SK-N-SH (cell line): Measurements from ENCODE around the gene MAP3K3. TPM values are rescaled to one million over a fixed set of nuclear protein-coding genes. Genes with fewer than 3 reads are reported as not detected.

Experiments used
- CTCF ChIA-PET: fragments of 300-600, 350-600 bp; formaldehyde crosslinking; extraction: SDS; loops from one replicate; lab custom pipeline; 2021; lab: Yijun Ruan, JAX
- POLR2A ChIA-PET: fragments of 350-600 bp; sonication (Branson Sonifier 250); formaldehyde crosslinking; extraction: SDS; loops from one replicate; lab custom pipeline; 2020; ENCODE audit warnings: antibody characterized with exemption, inconsistent platforms; lab: Yijun Ruan, JAX
- DNase-seq: peaks from one replicate; pipeline ENCODE4 v3.0.0; 2012
- H2AFZ ChIP-seq: fragments of 200-600 bp; sonication (generic); 2 replicates; pipeline ENCODE4 v1.8.1; 2016; ENCODE audit warnings: antibody characterized with exemption, mild to moderate bottlenecking, low read depth
- H3F3A ChIP-seq: fragments of 200-600 bp; sonication (generic); replicated peaks from 2 replicates; pipeline ENCODE3; 2016; ENCODE audit warnings: antibody characterized with exemption, mild to moderate bottlenecking; ENCODE audit not compliant: insufficient read depth
- H3K27ac ChIP-seq, 2 experiments: fragments of 200-500 bp in 1 of 2; fragments of 200-600 bp in 1 of 2; sonication (Bioruptor generic) in 1 of 2; sonication (generic), shearing (Covaris generic) in 1 of 2; 2 replicates each; pipeline versions ENCODE4 v1.5.1 to v1.6.1; 2014 to 2016; ENCODE audit warnings: low read depth in 2 of 2, inconsistent platforms in 1 of 2, low read length in 1 of 2, mild to moderate bottlenecking in 1 of 2, mixed read lengths in 1 of 2
- H3K27me3 ChIP-seq: fragments of 200-600 bp; sonication (generic), shearing (Covaris generic); 2 replicates; pipeline ENCODE4 v1.6.1; 2016; ENCODE audit warnings: mixed run types; ENCODE audit not compliant: insufficient read depth
- H3K36me3 ChIP-seq, 2 experiments: fragments of 200-500 bp in 1 of 2; fragments of 200-600 bp in 1 of 2; sonication (Bioruptor generic) in 1 of 2; sonication (generic) in 1 of 2; replicated peaks in 1 of 2; 2 replicates each; pipeline versions ENCODE3 to v1.5.1; 2014 to 2016; ENCODE audit warnings: low read length in 1 of 2, mild to moderate bottlenecking in 1 of 2; ENCODE audit not compliant: insufficient read depth in 2 of 2, control insufficient read depth in 1 of 2
- H3K4me1 ChIP-seq, 2 experiments: fragments of 200-500 bp in 1 of 2; fragments of 200-600 bp in 1 of 2; sonication (Bioruptor generic) in 1 of 2; sonication (generic), shearing (Covaris generic) in 1 of 2; 2 replicates each; pipeline versions ENCODE4 v1.5.1 to v1.6.1; 2014 to 2016; ENCODE audit warnings: low read depth in 1 of 2, low read length in 1 of 2, mixed run types in 1 of 2; ENCODE audit not compliant: insufficient read depth in 2 of 2, control insufficient read depth in 1 of 2
- H3K4me2 ChIP-seq: fragments of 200-600 bp; sonication (generic), shearing (Covaris generic); 2 replicates; pipeline ENCODE4 v1.6.1; 2017; ENCODE audit warnings: mixed run types
- H3K4me3 ChIP-seq, 2 experiments: fragments of 200-500 bp in 1 of 2; fragments of 200-600 bp in 1 of 2; sonication (Bioruptor generic) in 1 of 2; sonication (generic), shearing (Covaris generic) in 1 of 2; 2 replicates each; pipeline versions ENCODE4 v1.5.1 to v1.8.1; 2014 to 2016; ENCODE audit warnings: low read depth in 2 of 2, inconsistent platforms in 1 of 2, low read length in 1 of 2, mild to moderate bottlenecking in 1 of 2, mixed read lengths in 1 of 2, moderate library complexity in 1 of 2
- H3K79me2 ChIP-seq: fragments of 200-600 bp; sonication (generic); 2 replicates; pipeline ENCODE4 v1.8.1; 2017; ENCODE audit warnings: mild to moderate bottlenecking; ENCODE audit not compliant: insufficient read depth
- H3K9ac ChIP-seq: fragments of 200-600 bp; sonication (generic); 2 replicates; pipeline ENCODE4 v1.6.1; 2017; ENCODE audit warnings: mixed run types
- H3K9me2 ChIP-seq: fragments of 200-600 bp; sonication (generic); 2 replicates; pipeline ENCODE4 v1.6.1; 2017; ENCODE audit warnings: mixed run types
- H3K9me3 ChIP-seq: fragments of 200-600 bp; sonication (generic); 2 replicates; pipeline ENCODE4 v1.6.1; 2017; ENCODE audit warnings: mixed run types, mild to moderate bottlenecking, moderate library complexity
- H4K20me1 ChIP-seq: fragments of 200-600 bp; sonication (generic); 2 replicates; pipeline ENCODE4 v1.6.1; 2017; ENCODE audit warnings: mild to moderate bottlenecking, mixed run types; ENCODE audit not compliant: insufficient read depth
- CHD2 ChIP-seq: fragments of 150-350 bp; IDR thresholded peaks from 2 replicates; pipeline ENCODE4 v1.6.1; 2018; ENCODE audit warnings: low read length; ENCODE audit not compliant: partially characterized antibody
- EZH2phosphoT487 ChIP-seq: fragments of 200-600 bp; sonication (generic); IDR thresholded peaks from 2 replicates; pipeline ENCODE4 v1.6.1; 2017; ENCODE audit warnings: low read depth, mixed run types, mild to moderate bottlenecking, antibody characterized with exemption, moderate library complexity, borderline replicate concordance
- GATA2 ChIP-seq: sonication (generic); formaldehyde crosslinking; IDR thresholded peaks from 2 replicates; pipeline ENCODE4 v1.5.0; 2020; ENCODE audit warnings: mild to moderate bottlenecking, missing genetic modification reagents
- MXI1 ChIP-seq: IDR thresholded peaks from 2 replicates; pipeline ENCODE4 v1.6.1; 2012; ENCODE audit warnings: mild to moderate bottlenecking, low read depth, low read length, improper control_type of control experiment
- NFIC ChIP-seq: IDR thresholded peaks from 2 replicates; pipeline ENCODE4 v1.4.0; 2012; ENCODE audit warnings: borderline replicate concordance
- NRF1 ChIP-seq: IDR thresholded peaks from 2 replicates; pipeline ENCODE4 v1.6.1; 2012; ENCODE audit warnings: low read depth, mild to moderate bottlenecking, low read length
- RAD21 ChIP-seq: IDR thresholded peaks from 2 replicates; pipeline ENCODE4 v1.6.1; 2012; ENCODE audit warnings: mild to moderate bottlenecking, low read length
- RCOR1 ChIP-seq: fragments of 150-350 bp; IDR thresholded peaks from 2 replicates; pipeline ENCODE4 v1.6.1; 2017; ENCODE audit warnings: antibody characterized with exemption, low read length
- RXRA ChIP-seq: IDR thresholded peaks from 2 replicates; pipeline ENCODE4 v1.4.0; 2012; ENCODE audit warnings: low read depth, mild to moderate bottlenecking, borderline replicate concordance
- SMC3 ChIP-seq: IDR thresholded peaks from 2 replicates; pipeline ENCODE4 v1.6.1; 2012; ENCODE audit warnings: low read depth, low read length, improper control_type of control experiment
- TEAD4 ChIP-seq: IDR thresholded peaks from 2 replicates; pipeline ENCODE4 v1.4.0; 2012; ENCODE audit warnings: mild to moderate bottlenecking, borderline replicate concordance; ENCODE audit not compliant: insufficient read depth
- WGBS: methylation state at CpG from one replicate; pipeline ENCODE4 v1.1.6; 2017; ENCODE audit warnings: low lambda C conversion rate; 5-methylcytosine and 5-hydroxymethylcytosine counted together
- polyA plus RNA-seq, 3 experiments: library from polyadenylated mRNA; depleted of rRNA; stranded (reverse); fragments of >200 nt; gene quantifications; 2 replicates each; pipeline ENCODE4 v1.2.3, GENCODE V29; 2012
- TF ChIP-seq, protein P1 (sequence below): IDR thresholded peaks from 2 replicates; pipeline ENCODE4 v1.6.1; 2012; ENCODE audit warnings: mild to moderate bottlenecking, low read depth, low read length, moderate library complexity
- TF ChIP-seq, protein P2 (sequence below): IDR thresholded peaks from 2 replicates; pipeline ENCODE4 v1.4.0; 2012; ENCODE audit warnings: low read depth, borderline replicate concordance
- TF ChIP-seq, protein P3 (sequence below): IDR thresholded peaks from 2 replicates; pipeline ENCODE4; 2012
- TF ChIP-seq, protein P4 (sequence below): fragments of 150-350 bp; IDR thresholded peaks from 2 replicates; pipeline ENCODE4 v1.6.1; 2016; ENCODE audit warnings: mild to moderate bottlenecking, low read depth, low read length
- TF ChIP-seq, protein P5 (sequence below): fragments of 200-600 bp; sonication (generic); IDR thresholded peaks from 2 replicates; pipeline ENCODE4 v1.6.1; 2017; ENCODE audit warnings: antibody characterized with exemption, mild to moderate bottlenecking, moderate library complexity

Gene MAP3K3
- polyA plus RNA-seq, 1 of the 3 experiments (the other 2 are of a cell fraction): 25.3 TPM

DNA sequence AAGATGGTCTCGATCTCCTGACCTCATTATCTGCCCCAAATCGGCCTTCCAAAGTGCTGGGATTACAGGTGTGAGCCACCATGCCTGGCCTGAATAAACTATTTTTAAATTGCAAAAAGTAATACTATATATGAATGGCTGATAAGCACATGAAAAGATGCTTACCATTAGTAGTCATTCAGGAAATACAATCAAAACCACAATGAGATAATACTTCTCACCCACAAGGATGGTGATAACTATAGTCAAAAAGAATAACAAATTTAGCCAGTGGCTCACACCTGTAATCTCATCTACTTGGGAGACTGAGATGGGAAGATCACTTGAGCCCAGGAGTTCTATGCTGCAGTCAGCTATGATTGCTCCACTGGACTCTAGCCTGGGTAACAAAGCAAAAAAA, 23.9 kb upstream of the MAP3K3 start:
- TF ChIP-seq RCOR1 (no peak), SMC3 (no peak), TEAD4 (no peak), MXI1 (no peak), RXRA (no peak), NFIC (no peak), NRF1 (no peak), RAD21 (no peak), EZH2phosphoT487 (no peak), GATA2 (CRISPR knock-in tag) (no peak), CHD2 (no peak)
- TF ChIP-seq, protein P1, sequence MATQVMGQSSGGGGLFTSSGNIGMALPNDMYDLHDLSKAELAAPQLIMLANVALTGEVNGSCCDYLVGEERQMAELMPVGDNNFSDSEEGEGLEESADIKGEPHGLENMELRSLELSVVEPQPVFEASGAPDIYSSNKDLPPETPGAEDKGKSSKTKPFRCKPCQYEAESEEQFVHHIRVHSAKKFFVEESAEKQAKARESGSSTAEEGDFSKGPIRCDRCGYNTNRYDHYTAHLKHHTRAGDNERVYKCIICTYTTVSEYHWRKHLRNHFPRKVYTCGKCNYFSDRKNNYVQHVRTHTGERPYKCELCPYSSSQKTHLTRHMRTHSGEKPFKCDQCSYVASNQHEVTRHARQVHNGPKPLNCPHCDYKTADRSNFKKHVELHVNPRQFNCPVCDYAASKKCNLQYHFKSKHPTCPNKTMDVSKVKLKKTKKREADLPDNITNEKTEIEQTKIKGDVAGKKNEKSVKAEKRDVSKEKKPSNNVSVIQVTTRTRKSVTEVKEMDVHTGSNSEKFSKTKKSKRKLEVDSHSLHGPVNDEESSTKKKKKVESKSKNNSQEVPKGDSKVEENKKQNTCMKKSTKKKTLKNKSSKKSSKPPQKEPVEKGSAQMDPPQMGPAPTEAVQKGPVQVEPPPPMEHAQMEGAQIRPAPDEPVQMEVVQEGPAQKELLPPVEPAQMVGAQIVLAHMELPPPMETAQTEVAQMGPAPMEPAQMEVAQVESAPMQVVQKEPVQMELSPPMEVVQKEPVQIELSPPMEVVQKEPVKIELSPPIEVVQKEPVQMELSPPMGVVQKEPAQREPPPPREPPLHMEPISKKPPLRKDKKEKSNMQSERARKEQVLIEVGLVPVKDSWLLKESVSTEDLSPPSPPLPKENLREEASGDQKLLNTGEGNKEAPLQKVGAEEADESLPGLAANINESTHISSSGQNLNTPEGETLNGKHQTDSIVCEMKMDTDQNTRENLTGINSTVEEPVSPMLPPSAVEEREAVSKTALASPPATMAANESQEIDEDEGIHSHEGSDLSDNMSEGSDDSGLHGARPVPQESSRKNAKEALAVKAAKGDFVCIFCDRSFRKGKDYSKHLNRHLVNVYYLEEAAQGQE: no peak
- TF ChIP-seq, protein P2, sequence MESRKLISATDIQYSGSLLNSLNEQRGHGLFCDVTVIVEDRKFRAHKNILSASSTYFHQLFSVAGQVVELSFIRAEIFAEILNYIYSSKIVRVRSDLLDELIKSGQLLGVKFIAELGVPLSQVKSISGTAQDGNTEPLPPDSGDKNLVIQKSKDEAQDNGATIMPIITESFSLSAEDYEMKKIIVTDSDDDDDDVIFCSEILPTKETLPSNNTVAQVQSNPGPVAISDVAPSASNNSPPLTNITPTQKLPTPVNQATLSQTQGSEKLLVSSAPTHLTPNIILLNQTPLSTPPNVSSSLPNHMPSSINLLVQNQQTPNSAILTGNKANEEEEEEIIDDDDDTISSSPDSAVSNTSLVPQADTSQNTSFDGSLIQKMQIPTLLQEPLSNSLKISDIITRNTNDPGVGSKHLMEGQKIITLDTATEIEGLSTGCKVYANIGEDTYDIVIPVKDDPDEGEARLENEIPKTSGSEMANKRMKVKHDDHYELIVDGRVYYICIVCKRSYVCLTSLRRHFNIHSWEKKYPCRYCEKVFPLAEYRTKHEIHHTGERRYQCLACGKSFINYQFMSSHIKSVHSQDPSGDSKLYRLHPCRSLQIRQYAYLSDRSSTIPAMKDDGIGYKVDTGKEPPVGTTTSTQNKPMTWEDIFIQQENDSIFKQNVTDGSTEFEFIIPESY: no peak
- TF ChIP-seq, protein P3, sequence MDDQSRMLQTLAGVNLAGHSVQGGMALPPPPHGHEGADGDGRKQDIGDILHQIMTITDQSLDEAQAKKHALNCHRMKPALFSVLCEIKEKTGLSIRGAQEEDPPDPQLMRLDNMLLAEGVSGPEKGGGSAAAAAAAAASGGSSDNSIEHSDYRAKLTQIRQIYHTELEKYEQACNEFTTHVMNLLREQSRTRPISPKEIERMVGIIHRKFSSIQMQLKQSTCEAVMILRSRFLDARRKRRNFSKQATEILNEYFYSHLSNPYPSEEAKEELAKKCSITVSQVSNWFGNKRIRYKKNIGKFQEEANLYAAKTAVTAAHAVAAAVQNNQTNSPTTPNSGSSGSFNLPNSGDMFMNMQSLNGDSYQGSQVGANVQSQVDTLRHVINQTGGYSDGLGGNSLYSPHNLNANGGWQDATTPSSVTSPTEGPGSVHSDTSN: no peak
- TF ChIP-seq, protein P4, sequence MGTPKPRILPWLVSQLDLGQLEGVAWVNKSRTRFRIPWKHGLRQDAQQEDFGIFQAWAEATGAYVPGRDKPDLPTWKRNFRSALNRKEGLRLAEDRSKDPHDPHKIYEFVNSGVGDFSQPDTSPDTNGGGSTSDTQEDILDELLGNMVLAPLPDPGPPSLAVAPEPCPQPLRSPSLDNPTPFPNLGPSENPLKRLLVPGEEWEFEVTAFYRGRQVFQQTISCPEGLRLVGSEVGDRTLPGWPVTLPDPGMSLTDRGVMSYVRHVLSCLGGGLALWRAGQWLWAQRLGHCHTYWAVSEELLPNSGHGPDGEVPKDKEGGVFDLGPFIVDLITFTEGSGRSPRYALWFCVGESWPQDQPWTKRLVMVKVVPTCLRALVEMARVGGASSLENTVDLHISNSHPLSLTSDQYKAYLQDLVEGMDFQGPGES: no peak
- TF ChIP-seq, protein P5, sequence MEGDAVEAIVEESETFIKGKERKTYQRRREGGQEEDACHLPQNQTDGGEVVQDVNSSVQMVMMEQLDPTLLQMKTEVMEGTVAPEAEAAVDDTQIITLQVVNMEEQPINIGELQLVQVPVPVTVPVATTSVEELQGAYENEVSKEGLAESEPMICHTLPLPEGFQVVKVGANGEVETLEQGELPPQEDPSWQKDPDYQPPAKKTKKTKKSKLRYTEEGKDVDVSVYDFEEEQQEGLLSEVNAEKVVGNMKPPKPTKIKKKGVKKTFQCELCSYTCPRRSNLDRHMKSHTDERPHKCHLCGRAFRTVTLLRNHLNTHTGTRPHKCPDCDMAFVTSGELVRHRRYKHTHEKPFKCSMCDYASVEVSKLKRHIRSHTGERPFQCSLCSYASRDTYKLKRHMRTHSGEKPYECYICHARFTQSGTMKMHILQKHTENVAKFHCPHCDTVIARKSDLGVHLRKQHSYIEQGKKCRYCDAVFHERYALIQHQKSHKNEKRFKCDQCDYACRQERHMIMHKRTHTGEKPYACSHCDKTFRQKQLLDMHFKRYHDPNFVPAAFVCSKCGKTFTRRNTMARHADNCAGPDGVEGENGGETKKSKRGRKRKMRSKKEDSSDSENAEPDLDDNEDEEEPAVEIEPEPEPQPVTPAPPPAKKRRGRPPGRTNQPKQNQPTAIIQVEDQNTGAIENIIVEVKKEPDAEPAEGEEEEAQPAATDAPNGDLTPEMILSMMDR: no peak

More for the DNA sequence above, 23.9 kb upstream of the MAP3K3 start:
- Histone ChIP-seq H2AFZ (no peak overlapping the region), H3K36me3 (peaks cover 6 to 14% of the 10 kb centered on the region in 2 experiments), H3K27me3 (no peaks in the 10 kb centered on the region), H3K4me1 (peaks cover 6 to 14% of the 10 kb centered on the region in 2 experiments; a peak in 2 of 4 replicates), H3K9ac (no peak overlapping the region), H3F3A (peaks cover 19% of the 10 kb centered on the region), H3K9me2 (no peaks in the 10 kb centered on the region), H3K79me2 (peaks cover 21% of the 10 kb centered on the region), H3K27ac (no peak overlapping the region), H4K20me1 (no peaks in the 10 kb centered on the region), H3K9me3 (no peaks in the 10 kb centered on the region), H3K4me2 (no peak overlapping the region), H3K4me3 (no peak overlapping the region)
- 98% methylated on average over 2 of the region's 2 CpGs for WGBS
- DNase-seq: no peak
- ChIA-PET POLR2A (no interaction called here), CTCF (interaction anchor here (1.6 to 2.3 kb wide), 2 partner anchors 14 to 166 kb away, joined by 5 to 17 read pairs; no protein-coding TSS in a partner anchor)
